Right hindlimb (tissue), 1 donor: ENCODE data around the gene MAGEB17.

Experiments used
- DNase-seq: peaks from one replicate; pipeline ENCODE4 v3.0.0-alpha.2; 2018

Gene MAGEB17

GRCh38 chrX:16212436-16212835 lies 45.2 kb downstream of the MAGEB17 start:
- DNase-seq: no peak

- DNase-seq: no peak
Measured at GRCh38 chrX:16213961-16214360, 46.7 kb downstream of the MAGEB17 start.

GRCh38 chrX:16215660-16216059 lies 48.4 kb downstream of the MAGEB17 start:
- no peak for DNase-seq
